ENCODE measurements around the gene HOGA1. TPM values are rescaled to one million over a fixed set of nuclear protein-coding genes. Genes with fewer than 3 reads are reported as not detected.
A peak's percentile ranks its signal among the peaks of the same experiment; 100 is the strongest.

The HOGA1 gene
- total RNA-seq, 1 donor = 0.72 TPM

GRCh38 chr10:97585439-97585811 is 1.2 kb downstream of the HOGA1 start:
- no peak overlapping the region for H3K4me3 ChIP-seq (ENCODE audit: low read depth, low read length)
- DNase-seq (ENCODE audit: low read depth) = no peak
- no peak for TF ChIP-seq CTCF (IDR thresholded peaks at IDR 0.05; ENCODE audit: insufficient read depth, low read length)

- no peak for TF ChIP-seq CTCF (IDR thresholded peaks at IDR 0.05; ENCODE audit: insufficient read depth, low read length)
- DNase-seq (ENCODE audit: low read depth) = no peak
- H3K4me3 ChIP-seq (ENCODE audit: low read depth, low read length) = no peak overlapping the region
Observed at GRCh38 chr10:97587183-97587582, 3.0 kb downstream of the HOGA1 start.

GRCh38 chr10:97589479-97589878 is 5.3 kb downstream of the HOGA1 start, which contains the start of gene C10orf62:
Gene C10orf62 (plus strand): TSS chr10:97589721. CDS start chr10:97589898, 177 bp downstream.
- TF ChIP-seq CTCF (IDR thresholded peaks at IDR 0.05; ENCODE audit: insufficient read depth, low read length) = no peak
- H3K4me3 ChIP-seq (ENCODE audit: low read depth, low read length) = no peak within 1 kb of the TSS
- DNase-seq (ENCODE audit: low read depth) = no peak

GRCh38 chr10:97590082-97590747 is 6.0 kb downstream of the HOGA1 start:
- H3K4me3 ChIP-seq (ENCODE audit: low read depth, low read length) = no peak overlapping the region
- no peak for TF ChIP-seq CTCF (IDR thresholded peaks at IDR 0.05; ENCODE audit: insufficient read depth, low read length)
- DNase-seq (ENCODE audit: low read depth) = no peak

GRCh38 chr10:97590748-97591495 is 6.7 kb downstream of the HOGA1 start:
- DNase-seq (ENCODE audit: low read depth) = no peak
- H3K4me3 ChIP-seq (ENCODE audit: low read depth, low read length) = no peak overlapping the region
- TF ChIP-seq CTCF (IDR thresholded peaks at IDR 0.05; ENCODE audit: insufficient read depth, low read length) = no peak

- peak; percentile 65 for DNase-seq (ENCODE audit: low read depth)
- no peak overlapping the region for H3K4me3 ChIP-seq (ENCODE audit: low read depth, low read length)
- no peak for TF ChIP-seq CTCF (IDR thresholded peaks at IDR 0.05; ENCODE audit: insufficient read depth, low read length)
Observed at GRCh38 chr10:97593421-97593820, 9.2 kb downstream of the HOGA1 start.

Data from fibroblast of the aortic adventitia (primary cell).